Erythroblast (primary cell): ENCODE data around the gene CFAP73.

ENCODE experiments used
- GATA1 ChIP-seq: IDR thresholded peaks from 2 replicates; pipeline ENCODE4 v1.6.1; 2011; ENCODE audit warnings: low read depth, mild to moderate bottlenecking, control low read depth, low read length, moderate library complexity
- POLR2A ChIP-seq: IDR thresholded peaks from 2 replicates; pipeline ENCODE4 v1.6.1; 2011; ENCODE audit warnings: mild to moderate bottlenecking, low read length

DNA sequence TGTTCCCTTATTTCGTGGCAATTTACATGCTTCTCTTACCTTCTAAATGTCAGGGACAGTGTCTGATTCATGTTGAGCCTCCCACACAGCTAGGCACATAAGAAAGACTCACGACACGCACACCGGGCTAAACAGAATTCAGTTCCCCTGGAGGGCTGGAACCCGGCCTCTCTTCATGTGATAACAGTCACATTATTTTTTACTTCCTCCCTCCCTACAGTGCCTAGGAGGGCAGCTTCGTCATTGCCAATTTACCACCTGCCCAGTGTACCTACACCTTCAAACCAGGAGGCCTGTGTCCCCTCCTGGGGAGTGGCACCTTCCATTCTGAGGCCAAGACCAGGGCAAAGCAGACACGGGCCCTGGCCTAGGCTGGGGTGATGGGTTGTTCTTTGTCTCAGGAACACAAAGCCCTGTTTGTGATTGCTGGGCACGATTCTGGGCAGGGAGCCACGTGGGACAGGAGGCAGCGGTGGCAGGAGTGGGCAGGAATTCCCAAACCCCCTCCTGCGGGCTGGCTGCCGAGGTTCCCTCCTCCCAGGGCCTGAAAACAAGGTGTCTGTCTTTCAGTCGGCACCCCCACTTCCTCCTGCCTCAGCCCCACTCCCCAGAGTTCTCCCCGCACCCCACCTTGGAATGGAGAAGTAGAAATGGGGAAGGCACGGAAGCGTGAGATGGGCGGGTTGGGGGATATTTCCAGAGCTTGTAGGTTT is 7.2 kb upstream of the CFAP73 start:
- no peak for TF ChIP-seq POLR2A
- no peak for TF ChIP-seq GATA1
